ENCODE data around the gene MKRN2. TPM values are rescaled to one million over a fixed set of nuclear protein-coding genes. Genes with fewer than 3 reads are reported as not detected.
"Not testable (repeated sequence)": the region's sequence is repeated elsewhere in the genome, so short reads cannot be mapped to it uniquely, and the experiment has no call there.

Gene MKRN2
- total and polyA plus RNA-seq, 4 donors: 31.5 to 34.1 (median 32.1) TPM

- Histone ChIP-seq H3K4me1 (ENCODE audit: control insufficient read depth, insufficient read depth, low read length) (no peaks in the 10 kb centered on the region), H3K36me3 (ENCODE audit: control insufficient read depth, insufficient read depth, low read length) (peaks cover 30% of the 10 kb centered on the region), H3K4me3 (ENCODE audit: low read depth, low read length) (no peak overlapping the region), H3K27me3 (ENCODE audit: control insufficient read depth, insufficient read depth, low read length) (no peaks in the 10 kb centered on the region), H3K9me3 (ENCODE audit: control insufficient read depth, insufficient read depth, low read length) (no peaks in the 10 kb centered on the region), H3K27ac (ENCODE audit: low read depth, low read length) (no peak overlapping the region)
- no peak for DNase-seq (ENCODE audit: low read depth in 4 of 6, low spot score in 6 of 6)
- WGBS (ENCODE audit: insufficient coverage): 71% methylated on average over 1 of the region's 6 CpGs
Observed at GRCh38 chr3:12518261-12519028, 38.4 kb upstream of the MKRN2 start.

- no peak overlapping the region for H3K4me3 ChIP-seq (ENCODE audit: low read depth, low read length)
- WGBS (ENCODE audit: insufficient coverage): 100% methylated on average over 1 of the region's 2 CpGs
- no peaks in the 10 kb centered on the region for H3K9me3 ChIP-seq (ENCODE audit: control insufficient read depth, insufficient read depth, low read length)
- no peak overlapping the region for H3K27ac ChIP-seq (ENCODE audit: low read depth, low read length)
- no peaks in the 10 kb centered on the region for H3K4me1 ChIP-seq (ENCODE audit: control insufficient read depth, insufficient read depth, low read length)
- H3K36me3 ChIP-seq (ENCODE audit: control insufficient read depth, insufficient read depth, low read length): peaks cover 34% of the 10 kb centered on the region
- DNase-seq (ENCODE audit: low read depth in 4 of 6, low spot score in 6 of 6): no peak
- no peaks in the 10 kb centered on the region for H3K27me3 ChIP-seq (ENCODE audit: control insufficient read depth, insufficient read depth, low read length)
Observed at GRCh38 chr3:12521010-12521409, 35.9 kb upstream of the MKRN2 start.

- H3K4me1 ChIP-seq (ENCODE audit: control insufficient read depth, insufficient read depth, low read length): no peaks in the 10 kb centered on the region
- no peaks in the 10 kb centered on the region for H3K27me3 ChIP-seq (ENCODE audit: control insufficient read depth, insufficient read depth, low read length)
- H3K9me3 ChIP-seq (ENCODE audit: control insufficient read depth, insufficient read depth, low read length): no peaks in the 10 kb centered on the region
- H3K4me3 ChIP-seq (ENCODE audit: low read depth, low read length): no peak overlapping the region
- no CpG with 5 or more reads among the region's 1 CpG for WGBS (ENCODE audit: insufficient coverage)
- no peak overlapping the region for H3K27ac ChIP-seq (ENCODE audit: low read depth, low read length)
- H3K36me3 ChIP-seq (ENCODE audit: control insufficient read depth, insufficient read depth, low read length): peaks cover 33% of the 10 kb centered on the region
- no peak for DNase-seq (ENCODE audit: low read depth in 4 of 6, low spot score in 6 of 6)
Observed at GRCh38 chr3:12522721-12523120, 34.2 kb upstream of the MKRN2 start.

- no peaks in the 10 kb centered on the region for H3K27me3 ChIP-seq (ENCODE audit: control insufficient read depth, insufficient read depth, low read length)
- no peaks in the 10 kb centered on the region for H3K9me3 ChIP-seq (ENCODE audit: control insufficient read depth, insufficient read depth, low read length)
- H3K27ac ChIP-seq (ENCODE audit: low read depth, low read length): no peak overlapping the region
- 100% methylated on average over 2 of the region's 3 CpGs for WGBS (ENCODE audit: insufficient coverage)
- H3K36me3 ChIP-seq (ENCODE audit: control insufficient read depth, insufficient read depth, low read length): peaks cover 16% of the 10 kb centered on the region
- H3K4me3 ChIP-seq (ENCODE audit: low read depth, low read length): no peak overlapping the region
- H3K4me1 ChIP-seq (ENCODE audit: control insufficient read depth, insufficient read depth, low read length): no peaks in the 10 kb centered on the region
- no peak for DNase-seq (ENCODE audit: low read depth in 4 of 6, low spot score in 6 of 6)
Observed at GRCh38 chr3:12527757-12528143, 29.1 kb upstream of the MKRN2 start.

- Histone ChIP-seq H3K4me1 (ENCODE audit: control insufficient read depth, insufficient read depth, low read length) (no peaks in the 10 kb centered on the region), H3K27me3 (ENCODE audit: control insufficient read depth, insufficient read depth, low read length) (no peaks in the 10 kb centered on the region), H3K36me3 (ENCODE audit: control insufficient read depth, insufficient read depth, low read length) (peaks cover 15% of the 10 kb centered on the region), H3K9me3 (ENCODE audit: control insufficient read depth, insufficient read depth, low read length) (no peaks in the 10 kb centered on the region), H3K4me3 (ENCODE audit: low read depth, low read length) (no peak overlapping the region), H3K27ac (ENCODE audit: low read depth, low read length) (no peak overlapping the region)
- DNase-seq (ENCODE audit: low read depth in 4 of 6, low spot score in 6 of 6): no peak
- WGBS (ENCODE audit: insufficient coverage): 83% methylated on average over 3 of the region's 5 CpGs
Observed at GRCh38 chr3:12532182-12532581, 24.7 kb upstream of the MKRN2 start.

GRCh38 chr3:12536423-12536822, 20.5 kb upstream of the MKRN2 start:
- WGBS (ENCODE audit: insufficient coverage): 79% methylated on average over 4 of the region's 6 CpGs
- Histone ChIP-seq H3K4me3 (ENCODE audit: low read depth, low read length) (no peak overlapping the region), H3K9me3 (ENCODE audit: control insufficient read depth, insufficient read depth, low read length) (no peaks in the 10 kb centered on the region), H3K36me3 (ENCODE audit: control insufficient read depth, insufficient read depth, low read length) (peaks cover 23% of the 10 kb centered on the region), H3K27ac (ENCODE audit: low read depth, low read length) (no peak overlapping the region), H3K27me3 (ENCODE audit: control insufficient read depth, insufficient read depth, low read length) (no peaks in the 10 kb centered on the region), H3K4me1 (ENCODE audit: control insufficient read depth, insufficient read depth, low read length) (no peaks in the 10 kb centered on the region)
- DNase-seq (ENCODE audit: low read depth in 4 of 6, low spot score in 6 of 6): peak in 2 of 6 donors; percentile 11 to 45

GRCh38 chr3:12541625-12542024, 15.3 kb upstream of the MKRN2 start:
- Histone ChIP-seq H3K4me1 (ENCODE audit: control insufficient read depth, insufficient read depth, low read length) (no peaks in the 10 kb centered on the region), H3K27me3 (ENCODE audit: control insufficient read depth, insufficient read depth, low read length) (no peaks in the 10 kb centered on the region), H3K4me3 (ENCODE audit: low read depth, low read length) (no peak overlapping the region), H3K9me3 (ENCODE audit: control insufficient read depth, insufficient read depth, low read length) (no peaks in the 10 kb centered on the region), H3K36me3 (ENCODE audit: control insufficient read depth, insufficient read depth, low read length) (peaks cover 10% of the 10 kb centered on the region), H3K27ac (ENCODE audit: low read depth, low read length) (no peak overlapping the region)
- WGBS (ENCODE audit: insufficient coverage): 70% methylated on average over 5 of the region's 8 CpGs
- no peak for DNase-seq (ENCODE audit: low read depth in 4 of 6, low spot score in 6 of 6)

GRCh38 chr3:12543497-12543896, 13.4 kb upstream of the MKRN2 start:
- not testable (repeated sequence) for H3K4me1 ChIP-seq (ENCODE audit: control insufficient read depth, insufficient read depth, low read length); H3K27me3 ChIP-seq (ENCODE audit: control insufficient read depth, insufficient read depth, low read length); H3K27ac ChIP-seq (ENCODE audit: low read depth, low read length); H3K4me3 ChIP-seq (ENCODE audit: low read depth, low read length); DNase-seq (ENCODE audit: low read depth in 4 of 6, low spot score in 6 of 6); H3K9me3 ChIP-seq (ENCODE audit: control insufficient read depth, insufficient read depth, low read length); H3K36me3 ChIP-seq (ENCODE audit: control insufficient read depth, insufficient read depth, low read length)
- WGBS (ENCODE audit: insufficient coverage): 100% methylated on average over 3 of the region's 12 CpGs

GRCh38 chr3:12544652-12545472, 12.0 kb upstream of the MKRN2 start:
- H3K27ac ChIP-seq (ENCODE audit: low read depth, low read length): no peak overlapping the region
- H3K36me3 ChIP-seq (ENCODE audit: control insufficient read depth, insufficient read depth, low read length): peaks cover 7% of the 10 kb centered on the region
- no peaks in the 10 kb centered on the region for H3K27me3 ChIP-seq (ENCODE audit: control insufficient read depth, insufficient read depth, low read length)
- H3K9me3 ChIP-seq (ENCODE audit: control insufficient read depth, insufficient read depth, low read length): no peaks in the 10 kb centered on the region
- no peak overlapping the region for H3K4me3 ChIP-seq (ENCODE audit: low read depth, low read length)
- DNase-seq (ENCODE audit: low read depth in 4 of 6, low spot score in 6 of 6): peak in 2 of 6 donors; percentile 32 to 64
- H3K4me1 ChIP-seq (ENCODE audit: control insufficient read depth, insufficient read depth, low read length): no peaks in the 10 kb centered on the region
- 53% methylated on average over 3 of the region's 11 CpGs for WGBS (ENCODE audit: insufficient coverage)

- no CpG with 5 or more reads among the region's 4 CpGs for WGBS (ENCODE audit: insufficient coverage)
- peak in 1 of 6 donors; percentile 11 for DNase-seq (ENCODE audit: low read depth in 4 of 6, low spot score in 6 of 6)
- H3K27ac ChIP-seq (ENCODE audit: low read depth, low read length): no peak within 1 kb of the TSS
Observed at GRCh38 chr3:12545473-12545791, 11.5 kb upstream of the MKRN2 start, which contains the start of gene MKRN2OS. TSS of gene MKRN2OS (minus strand) at chr3:12545499. CDS start at chr3:12545464, 35 bp downstream.

More at GRCh38 chr3:12545473-12545791, 11.5 kb upstream of the MKRN2 start, which contains the start of gene MKRN2OS:
- Histone ChIP-seq H3K4me1 (ENCODE audit: control insufficient read depth, insufficient read depth, low read length) (no peaks in the 10 kb centered on the region), H3K27me3 (ENCODE audit: control insufficient read depth, insufficient read depth, low read length) (no peaks in the 10 kb centered on the region), H3K4me3 (ENCODE audit: low read depth, low read length) (no peak within 1 kb of the TSS), H3K9me3 (ENCODE audit: control insufficient read depth, insufficient read depth, low read length) (no peaks in the 10 kb centered on the region), H3K36me3 (ENCODE audit: control insufficient read depth, insufficient read depth, low read length) (peaks cover 2% of the 10 kb centered on the region)
